NCI-H1694 treated with DMSO at 0.1 percent for 48 hours (cell line): Measurements from ENCODE around the gene UAP1L1.

Experiments
- DNase-seq: peaks from one replicate; lab custom pipeline; 2025; lab: John Stamatoyannopoulos, UW

UAP1L1 gene

DNA sequence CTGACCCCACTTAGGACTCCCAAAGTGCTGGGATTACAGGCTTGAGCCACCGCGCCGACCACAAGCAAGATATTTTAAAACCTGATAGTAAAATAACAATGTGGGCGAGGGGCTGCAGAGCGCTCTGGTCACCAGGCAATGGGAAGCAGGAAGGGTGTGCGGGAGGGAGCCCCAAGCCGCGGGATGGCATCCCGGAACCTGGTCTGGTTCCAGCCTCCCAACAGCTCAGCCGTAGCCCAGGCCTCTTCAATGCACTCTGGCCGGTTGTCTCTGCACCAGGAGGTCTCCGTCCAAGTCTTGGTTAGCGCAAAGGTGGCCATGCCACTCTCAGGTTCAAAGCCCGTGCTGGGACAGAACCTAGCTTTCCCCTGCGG is 694 bp upstream of the UAP1L1 start:
- no peak for DNase-seq

GRCh38 chr9:137077758-137078693 is 709 bp downstream of the UAP1L1 start:
- no peak for DNase-seq

DNA sequence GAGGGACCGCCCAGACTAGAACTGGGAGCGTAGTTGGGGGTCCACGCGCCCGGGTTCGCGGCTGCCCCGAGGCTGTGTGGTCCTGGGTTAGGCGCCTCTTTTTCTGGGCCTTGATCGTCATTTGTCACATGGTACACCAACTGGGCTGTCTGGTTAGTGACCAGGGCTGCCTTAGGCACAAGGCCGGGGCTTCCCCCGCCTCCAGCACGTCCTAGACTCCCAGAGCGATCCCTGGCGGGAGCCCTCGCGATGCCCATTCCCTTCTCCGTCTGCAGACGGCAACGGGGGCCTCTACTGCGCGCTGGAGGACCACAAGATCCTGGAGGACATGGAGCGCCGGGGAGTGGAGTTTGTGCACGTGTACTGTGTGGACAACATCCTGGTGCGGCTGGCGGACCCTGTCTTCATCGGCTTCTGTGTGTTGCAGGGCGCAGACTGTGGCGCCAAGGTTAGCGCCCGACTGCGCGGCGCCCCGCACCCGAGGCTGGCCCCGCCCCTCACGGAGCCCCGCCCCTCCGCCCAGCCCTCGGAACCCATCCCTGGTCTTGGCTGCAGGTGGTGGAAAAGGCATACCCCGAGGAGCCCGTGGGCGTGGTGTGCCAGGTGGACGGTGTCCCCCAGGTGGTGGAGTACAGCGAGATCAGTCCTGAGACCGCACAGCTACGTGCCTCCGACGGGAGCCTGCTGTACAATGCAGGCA is 1.5 kb downstream of the UAP1L1 start:
- DNase-seq: no peak

DNA sequence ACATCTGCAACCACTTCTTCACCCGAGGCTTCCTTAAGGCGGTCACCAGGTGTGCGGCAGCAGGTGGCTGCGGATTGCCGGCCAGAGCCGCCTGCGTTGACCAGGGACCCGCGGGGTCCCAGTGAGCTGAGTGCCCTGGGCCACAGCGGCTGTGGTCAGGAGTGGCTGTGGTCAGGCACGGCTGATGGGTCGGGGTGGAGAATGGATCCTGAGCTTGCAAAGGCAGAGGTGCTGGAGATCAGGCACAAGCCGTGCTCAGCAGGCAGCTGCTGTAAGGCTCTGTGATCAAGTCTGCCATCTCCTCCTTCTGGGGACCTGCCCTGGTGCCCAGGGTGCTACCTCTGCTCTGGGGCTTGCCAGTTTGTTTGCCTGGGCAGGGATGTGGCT is 2.1 kb downstream of the UAP1L1 start:
- no peak for DNase-seq

DNA sequence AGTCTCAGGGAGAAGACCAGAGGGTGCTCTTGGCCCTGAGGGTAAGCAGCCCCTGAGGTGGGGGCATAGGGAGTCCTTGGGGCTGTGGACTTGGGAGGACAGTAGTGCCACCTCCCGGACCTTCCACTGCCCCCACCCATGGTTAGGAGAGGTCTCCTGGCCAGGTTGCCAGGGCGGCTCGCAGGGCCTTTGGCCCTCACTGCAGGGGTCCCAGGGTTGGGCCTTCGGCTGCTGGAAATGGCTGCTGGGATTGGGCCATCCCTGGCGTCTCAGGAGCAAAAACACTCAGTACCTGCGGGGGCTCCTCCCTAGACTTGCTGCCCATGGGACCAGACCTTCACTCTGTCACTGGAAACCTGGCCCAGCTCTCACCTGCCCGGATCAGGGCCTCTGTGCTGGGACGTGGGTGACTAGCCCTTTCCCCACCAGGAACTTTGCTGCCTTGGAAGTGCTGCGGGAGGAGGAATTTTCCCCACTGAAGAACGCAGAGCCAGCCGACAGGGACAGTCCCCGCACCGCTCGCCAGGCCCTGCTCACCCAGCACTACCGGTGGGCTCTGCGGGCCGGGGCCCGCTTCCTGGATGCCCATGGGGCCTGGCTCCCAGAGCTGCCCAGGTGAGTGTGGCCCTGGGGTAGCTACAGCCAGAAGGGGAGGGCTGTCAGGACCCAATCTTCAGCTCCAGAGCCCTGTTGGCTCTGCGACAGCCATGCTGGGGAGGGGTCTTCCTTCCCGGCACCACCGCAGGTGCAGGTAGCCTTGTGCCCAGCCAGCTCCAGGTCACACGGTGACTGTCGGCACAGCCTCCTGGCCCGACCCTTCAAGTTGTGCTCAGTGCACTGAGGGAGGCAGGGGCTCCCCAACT is 3.2 kb downstream of the UAP1L1 start:
- DNase-seq: no peak

- DNase-seq: no peak
Observed at GRCh38 chr9:137082222-137082924, 5.1 kb downstream of the UAP1L1 start.

- no peak for DNase-seq
Observed at GRCh38 chr9:137082925-137083290, 5.6 kb downstream of the UAP1L1 start.

DNA sequence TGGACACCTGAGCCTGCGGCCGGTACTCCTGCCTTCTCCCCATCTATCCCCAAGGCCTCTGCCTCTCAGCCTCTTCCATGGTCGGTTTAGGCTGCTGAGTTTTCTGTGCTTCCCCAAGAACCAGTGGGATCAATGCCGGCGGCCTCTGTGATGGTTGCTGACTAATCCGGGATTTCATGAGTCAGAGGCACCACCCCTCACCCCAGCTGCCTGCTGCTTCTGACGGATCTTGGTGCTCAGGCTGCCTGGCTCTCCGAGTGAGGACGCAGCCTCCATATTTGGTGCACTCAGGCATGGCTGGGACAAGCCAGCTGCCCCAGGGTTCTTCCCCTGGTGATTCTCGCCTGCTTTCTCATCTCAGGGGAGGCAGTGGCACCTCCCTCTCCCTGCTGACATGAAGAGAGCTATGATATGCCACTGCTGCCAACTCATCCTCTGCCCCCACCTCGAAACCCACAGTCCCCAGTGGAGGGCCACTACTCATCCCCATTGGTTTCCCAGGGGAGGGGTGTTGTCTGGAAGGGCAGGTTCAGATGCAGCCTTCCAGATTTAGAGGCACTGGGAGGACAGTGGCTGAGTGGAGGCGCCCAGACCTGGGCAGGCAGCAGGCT is 6.2 kb downstream of the UAP1L1 start:
- no peak for DNase-seq

DNA sequence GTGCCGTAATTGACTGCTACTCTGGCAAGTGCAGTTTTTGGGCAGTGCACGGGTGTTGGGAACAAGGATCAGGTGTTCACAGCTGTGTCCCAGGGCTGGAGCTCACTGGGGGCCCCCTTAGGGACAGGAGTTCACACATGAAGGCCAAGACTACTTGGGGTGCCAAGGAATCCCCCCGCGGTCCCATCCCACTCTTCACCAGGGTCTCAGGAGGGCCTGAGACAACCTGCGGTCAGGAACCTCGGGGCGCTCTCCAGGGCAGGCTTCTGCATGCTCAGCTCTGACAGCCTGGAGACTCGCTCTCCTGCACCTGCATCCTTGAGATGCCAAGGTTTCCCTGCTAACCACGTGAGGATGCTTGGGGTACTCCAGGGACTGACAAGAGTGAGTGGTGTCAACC is 7.2 kb downstream of the UAP1L1 start:
- no peak for DNase-seq

GRCh38 chr9:137085920-137086530 is 8.7 kb downstream of the UAP1L1 start:
- no peak for DNase-seq

- DNase-seq: peak; percentile 93
Observed at GRCh38 chr9:137086531-137087408, 9.5 kb downstream of the UAP1L1 start, which contains the start of gene MAN1B1. Gene MAN1B1 (plus strand): TSS chr9:137086985. CDS start chr9:137087000, 15 bp downstream.

GRCh38 chr9:137087409-137087925 is 10.2 kb downstream of the UAP1L1 start:
- no peak for DNase-seq

DNA sequence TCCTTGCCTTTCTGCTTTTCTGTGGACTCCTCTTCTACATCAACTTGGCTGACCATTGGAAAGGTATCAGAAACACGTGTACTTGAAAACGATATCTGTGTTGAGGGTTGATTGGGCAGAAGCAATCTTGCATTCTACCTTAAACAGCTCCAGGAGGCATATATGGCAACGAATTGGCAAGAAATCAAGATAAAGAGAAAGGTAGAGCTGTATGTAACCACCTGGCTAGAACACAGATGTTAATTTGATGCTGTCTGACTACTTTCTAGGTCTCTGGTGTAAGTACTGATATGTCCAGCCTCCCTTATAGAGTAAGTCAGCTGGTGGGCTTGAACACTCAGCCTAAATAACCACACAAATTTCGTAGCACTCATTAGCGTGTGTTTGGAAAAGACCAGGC is 10.8 kb downstream of the UAP1L1 start:
- DNase-seq: no peak

DNA sequence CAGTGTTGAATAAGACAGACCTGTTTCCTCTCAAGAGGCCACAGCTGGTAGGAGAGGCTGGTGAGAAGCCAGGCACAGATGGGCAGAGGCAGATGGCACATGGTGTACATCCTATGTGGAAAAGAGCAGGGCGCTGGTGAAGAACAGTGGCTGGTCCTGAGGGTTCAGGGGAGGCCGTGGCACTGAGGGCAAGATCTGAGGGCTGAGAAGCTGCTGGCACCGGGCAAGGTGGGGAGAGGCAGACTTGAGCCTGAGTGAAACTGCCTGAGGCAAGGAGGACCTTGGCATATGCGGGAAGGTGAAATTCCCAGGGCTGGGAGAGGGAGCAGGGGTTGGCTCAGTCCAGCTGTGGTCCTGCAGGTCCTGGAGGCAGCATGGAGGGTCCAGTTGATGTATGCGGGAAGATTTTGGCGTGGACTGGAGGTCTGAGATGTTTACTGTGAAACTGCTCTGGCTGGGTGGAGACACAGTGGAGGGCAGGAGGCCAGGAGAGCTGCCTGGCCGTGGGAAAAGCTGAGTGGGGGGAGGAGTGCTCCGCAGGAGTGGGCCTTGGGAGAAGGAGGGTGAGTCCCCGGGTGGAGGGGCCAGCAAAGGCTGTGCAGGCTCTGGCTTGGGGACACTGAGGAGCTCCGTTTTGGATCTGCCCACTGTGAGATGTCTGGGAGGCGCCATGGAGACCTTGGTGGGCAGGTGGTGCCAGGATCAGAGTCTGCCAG is 12.1 kb downstream of the UAP1L1 start:
- peak; percentile 31 for DNase-seq

DNA sequence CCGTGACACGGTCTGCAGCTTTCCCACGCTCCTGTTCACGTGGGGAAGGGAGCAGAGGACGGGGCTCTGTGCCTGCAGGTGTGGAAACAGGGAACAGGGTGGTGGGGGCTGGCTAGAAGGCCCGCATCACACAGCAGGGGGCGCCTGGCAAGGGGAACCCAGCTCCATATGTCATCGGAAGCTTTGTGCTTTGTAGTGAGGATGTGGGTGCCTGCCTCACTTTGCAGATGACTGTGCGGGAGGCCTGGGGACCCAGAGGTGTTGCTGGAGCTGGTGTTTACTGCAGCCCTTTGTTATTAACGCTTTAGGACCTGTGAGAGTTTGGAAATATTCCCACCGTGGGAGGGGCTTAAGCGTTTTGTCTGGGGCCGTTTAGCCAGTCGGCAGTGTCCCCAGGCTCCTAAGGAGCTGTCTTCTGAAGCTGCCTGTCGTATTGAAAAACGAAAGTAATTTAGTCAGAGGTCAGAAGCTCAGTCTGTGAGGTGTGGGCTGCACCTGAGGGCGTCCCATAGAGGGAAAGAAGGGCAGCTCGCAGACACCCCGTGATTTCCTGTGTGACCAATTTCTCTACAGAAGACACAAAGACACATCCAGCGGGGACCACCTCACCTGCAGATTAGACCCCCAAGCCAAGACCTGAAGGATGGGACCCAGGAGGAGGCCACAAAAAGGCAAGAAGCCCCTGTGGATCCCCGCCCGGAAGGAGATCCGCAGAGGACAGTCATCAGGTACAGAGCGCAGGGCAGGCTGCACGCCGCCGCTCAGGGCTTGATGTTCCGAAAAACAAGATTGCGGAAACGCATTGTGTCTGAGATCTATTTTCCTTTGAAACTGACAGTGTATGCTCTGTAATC is 18.6 kb downstream of the UAP1L1 start:
- DNase-seq: peak; percentile 7

GRCh38 chr9:137096785-137097546 is 19.6 kb downstream of the UAP1L1 start:
- no peak for DNase-seq
